WI38 (cell line): ENCODE data around the gene UNKL.

Source experiments
- H3K4me3 ChIP-seq: 2 replicates; pipeline ENCODE4 v1.5.1; 2011; ENCODE audit warnings: low read depth, mild to moderate bottlenecking, control low read depth, low read length
- CTCF ChIP-seq: IDR thresholded peaks from 2 replicates; pipeline ENCODE4 v1.5.1; 2012; ENCODE audit warnings: low read depth, mild to moderate bottlenecking, control low read depth, low read length

The UNKL gene

GRCh38 chr16:1451702-1452392 is 37.3 kb upstream of the UNKL start:
- TF ChIP-seq CTCF, result no peak
- H3K4me3 ChIP-seq, result no peak overlapping the region

- TF ChIP-seq CTCF, result no peak
- H3K4me3 ChIP-seq, result no peak overlapping the region
Measured at GRCh38 chr16:1450841-1451240, 36.3 kb upstream of the UNKL start.

- no peak for TF ChIP-seq CTCF
- no peak overlapping the region for H3K4me3 ChIP-seq
Measured at GRCh38 chr16:1450218-1450617, 35.7 kb upstream of the UNKL start.

- no peak overlapping the region for H3K4me3 ChIP-seq
- no peak for TF ChIP-seq CTCF
Measured at GRCh38 chr16:1449201-1449788, 34.8 kb upstream of the UNKL start.

GRCh38 chr16:1448536-1449116 is 34.1 kb upstream of the UNKL start:
- TF ChIP-seq CTCF, result no peak
- no peak overlapping the region for H3K4me3 ChIP-seq

GRCh38 chr16:1447965-1448364 is 33.5 kb upstream of the UNKL start:
- H3K4me3 ChIP-seq, result no peak overlapping the region
- no peak for TF ChIP-seq CTCF

GRCh38 chr16:1446296-1447080 is 32.0 kb upstream of the UNKL start:
- no peak for TF ChIP-seq CTCF

More at GRCh38 chr16:1446296-1447080, 32.0 kb upstream of the UNKL start:
- no peak overlapping the region for H3K4me3 ChIP-seq
